ENCODE measurements around the gene P2RY2. TPM values are rescaled to one million over a fixed set of nuclear protein-coding genes. Genes with fewer than 3 reads are reported as not detected.

Gene P2RY2
- polyA plus RNA-seq, 1 of the 3 experiments (the other 2 are of a cell fraction) = 0.12 TPM

DNA sequence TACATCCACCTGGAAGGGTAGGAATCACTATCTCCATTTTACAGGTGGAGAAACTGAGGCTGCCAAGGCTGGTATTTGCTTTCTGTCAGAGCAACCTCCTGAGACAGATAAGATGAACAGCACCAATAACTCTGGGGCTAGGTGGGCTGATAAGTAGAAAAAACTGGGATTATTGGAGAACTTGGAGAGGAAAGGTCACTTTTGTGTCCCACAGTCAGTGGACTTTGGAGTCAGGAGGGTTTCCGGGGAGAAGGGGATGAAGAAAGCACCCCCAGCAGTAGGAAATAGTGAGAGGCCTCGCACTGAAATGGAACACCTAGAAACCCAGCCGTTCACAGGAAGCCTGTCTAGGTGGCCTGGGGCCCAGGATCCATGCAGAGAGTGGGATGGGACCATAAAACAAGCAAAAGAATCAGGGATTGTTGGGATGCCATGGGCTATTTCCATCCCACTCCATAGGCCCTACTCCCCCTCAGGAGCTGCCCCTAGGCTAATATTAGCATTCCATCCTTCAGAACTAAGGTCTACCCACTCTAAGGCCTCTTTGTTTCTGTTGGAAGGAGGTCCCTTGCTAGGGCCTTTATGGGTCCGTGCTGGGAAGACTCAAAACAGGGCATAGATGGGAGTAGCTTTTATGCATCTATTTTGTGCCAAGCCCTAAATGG lies 45.0 kb upstream of the P2RY2 start:
- Histone ChIP-seq H2AFZ (ENCODE audit: low read depth) (no peak overlapping the region), H3K36me3 (replicated peaks in 1 of 2; ENCODE audit: control insufficient read depth in 1 of 2, insufficient read depth in 2 of 2, low read length in 1 of 2) (no peaks in the 10 kb centered on the region), H3K4me3 (ENCODE audit: low read depth in 2 of 2, low read length in 1 of 2) (no peak overlapping the region), H4K20me1 (ENCODE audit: insufficient read depth) (no peaks in the 10 kb centered on the region), H3F3A (replicated peaks; ENCODE audit: insufficient read depth) (no peaks in the 10 kb centered on the region), H3K27me3 (ENCODE audit: insufficient read depth) (no peaks in the 10 kb centered on the region), H3K9me3 (no peaks in the 10 kb centered on the region), H3K9ac (no peak overlapping the region), H3K79me2 (ENCODE audit: insufficient read depth) (no peaks in the 10 kb centered on the region), H3K4me2 (no peak overlapping the region), H3K27ac (ENCODE audit: low read depth in 2 of 2, low read length in 1 of 2) (no peak overlapping the region), H3K9me2 (no peaks in the 10 kb centered on the region), H3K4me1 (ENCODE audit: control insufficient read depth in 1 of 2, insufficient read depth in 2 of 2, low read depth in 1 of 2, low read length in 1 of 2) (peaks cover 5 to 10% of the 10 kb centered on the region in 2 experiments; a peak in 2 of 4 replicates)
- 82% methylated on average over 4 of the region's 4 CpGs for WGBS (ENCODE audit: low lambda C conversion rate)
- no peak for TF ChIP-seq NFIC (IDR thresholded peaks at IDR 0.05; ENCODE audit: borderline replicate concordance)
- TF ChIP-seq, protein P1, sequence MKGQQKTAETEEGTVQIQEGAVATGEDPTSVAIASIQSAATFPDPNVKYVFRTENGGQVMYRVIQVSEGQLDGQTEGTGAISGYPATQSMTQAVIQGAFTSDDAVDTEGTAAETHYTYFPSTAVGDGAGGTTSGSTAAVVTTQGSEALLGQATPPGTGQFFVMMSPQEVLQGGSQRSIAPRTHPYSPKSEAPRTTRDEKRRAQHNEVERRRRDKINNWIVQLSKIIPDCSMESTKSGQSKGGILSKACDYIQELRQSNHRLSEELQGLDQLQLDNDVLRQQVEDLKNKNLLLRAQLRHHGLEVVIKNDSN (IDR thresholded peaks at IDR 0.05; ENCODE audit: borderline replicate concordance, low read depth) = no peak
- ChIA-PET POLR2A (no interaction called here), CTCF (interaction anchor here (0.8 to 1.8 kb wide), 4 partner anchors 13 to 350 kb away, joined by 3 to 9 read pairs (median 4); no protein-coding TSS in a partner anchor)
- no peak for DNase-seq

DNA sequence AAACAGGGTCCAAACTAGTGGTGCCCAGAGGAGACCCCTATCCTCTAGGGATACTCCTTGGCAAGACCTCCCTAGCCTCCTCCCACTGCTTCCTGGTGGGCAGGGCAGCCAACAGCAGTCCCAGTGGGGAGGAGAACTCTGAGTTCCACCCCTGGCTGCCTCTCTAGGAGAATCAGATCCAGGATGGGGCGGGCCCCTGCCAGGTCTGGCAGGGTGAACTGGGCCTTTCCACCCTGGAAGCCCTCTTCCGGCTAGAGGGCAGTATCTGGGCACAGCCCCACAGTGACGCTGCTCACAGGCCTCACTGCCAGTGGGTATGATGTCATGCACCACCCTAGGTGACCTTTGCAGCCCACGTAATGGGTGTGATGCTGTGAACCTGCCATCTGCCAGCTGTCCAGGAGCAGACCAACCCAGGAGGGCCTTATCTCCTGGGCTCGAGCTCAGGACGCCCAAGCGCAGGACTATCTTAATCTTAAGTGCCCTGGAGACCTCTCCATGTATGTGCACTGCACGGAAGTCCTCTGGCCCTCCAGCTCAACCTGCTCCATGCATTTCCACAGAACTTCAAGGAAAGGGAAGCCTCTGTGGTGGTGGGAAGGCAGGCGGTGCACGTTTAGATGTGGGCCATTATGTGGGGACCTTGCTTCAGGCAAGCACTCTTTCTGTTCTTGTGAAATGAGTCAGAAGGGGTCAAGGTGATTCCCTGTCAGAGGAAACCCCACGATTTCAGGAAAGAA lies 44.2 kb upstream of the P2RY2 start:
- no peak overlapping the region for H3K4me2 ChIP-seq
- H3K79me2 ChIP-seq (ENCODE audit: insufficient read depth) = no peaks in the 10 kb centered on the region
- H2AFZ ChIP-seq (ENCODE audit: low read depth) = no peak overlapping the region
- no peaks in the 10 kb centered on the region for H3K36me3 ChIP-seq (replicated peaks in 1 of 2; ENCODE audit: control insufficient read depth in 1 of 2, insufficient read depth in 2 of 2, low read length in 1 of 2)
- TF ChIP-seq TAF1 (IDR thresholded peaks at IDR 0.05; ENCODE audit: borderline replicate concordance, low read depth, low read length) = no peak
- no peak for TF ChIP-seq NRF1 (IDR thresholded peaks at IDR 0.05; ENCODE audit: low read depth, low read length)
- TF ChIP-seq MXI1 (IDR thresholded peaks at IDR 0.05; ENCODE audit: low read depth, low read length) = no peak
- TF ChIP-seq RCOR1 (IDR thresholded peaks at IDR 0.05; ENCODE audit: low read length) = no peak
- TF ChIP-seq, protein P2, sequence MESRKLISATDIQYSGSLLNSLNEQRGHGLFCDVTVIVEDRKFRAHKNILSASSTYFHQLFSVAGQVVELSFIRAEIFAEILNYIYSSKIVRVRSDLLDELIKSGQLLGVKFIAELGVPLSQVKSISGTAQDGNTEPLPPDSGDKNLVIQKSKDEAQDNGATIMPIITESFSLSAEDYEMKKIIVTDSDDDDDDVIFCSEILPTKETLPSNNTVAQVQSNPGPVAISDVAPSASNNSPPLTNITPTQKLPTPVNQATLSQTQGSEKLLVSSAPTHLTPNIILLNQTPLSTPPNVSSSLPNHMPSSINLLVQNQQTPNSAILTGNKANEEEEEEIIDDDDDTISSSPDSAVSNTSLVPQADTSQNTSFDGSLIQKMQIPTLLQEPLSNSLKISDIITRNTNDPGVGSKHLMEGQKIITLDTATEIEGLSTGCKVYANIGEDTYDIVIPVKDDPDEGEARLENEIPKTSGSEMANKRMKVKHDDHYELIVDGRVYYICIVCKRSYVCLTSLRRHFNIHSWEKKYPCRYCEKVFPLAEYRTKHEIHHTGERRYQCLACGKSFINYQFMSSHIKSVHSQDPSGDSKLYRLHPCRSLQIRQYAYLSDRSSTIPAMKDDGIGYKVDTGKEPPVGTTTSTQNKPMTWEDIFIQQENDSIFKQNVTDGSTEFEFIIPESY (IDR thresholded peaks at IDR 0.05; ENCODE audit: borderline replicate concordance, low read depth) = no peak
- TF ChIP-seq FOXM1 (IDR thresholded peaks at IDR 0.05; ENCODE audit: low read depth) = no peak
- no peaks in the 10 kb centered on the region; the same call in 1 of the 2 replicates for H3K27me3 ChIP-seq (ENCODE audit: insufficient read depth)
- no peaks in the 10 kb centered on the region for H3K9me3 ChIP-seq
- DNase-seq = no peak
- 68% methylated on average over 3 of the region's 11 CpGs for WGBS (ENCODE audit: low lambda C conversion rate)
- H3F3A ChIP-seq (replicated peaks; ENCODE audit: insufficient read depth) = no peaks in the 10 kb centered on the region
- no peaks in the 10 kb centered on the region for H4K20me1 ChIP-seq (ENCODE audit: insufficient read depth)
- POLR2A ChIA-PET = no interaction called here
- H3K4me3 ChIP-seq (ENCODE audit: low read depth in 2 of 2, low read length in 1 of 2) = no peak overlapping the region
- CTCF ChIA-PET = interaction anchor here (1.0 to 7.9 kb wide), 3 partner anchors 12 to 342 kb away, joined by 4 to 70 read pairs (median 9); no protein-coding TSS in a partner anchor
- peaks cover 5 to 10% of the 10 kb centered on the region in 2 experiments; a peak in 2 of 4 replicates for H3K4me1 ChIP-seq (ENCODE audit: control insufficient read depth in 1 of 2, insufficient read depth in 2 of 2, low read depth in 1 of 2, low read length in 1 of 2)
- no peaks in the 10 kb centered on the region for H3K9me2 ChIP-seq
- H3K9ac ChIP-seq = no peak overlapping the region
- H3K27ac ChIP-seq (ENCODE audit: low read depth in 2 of 2, low read length in 1 of 2) = no peak overlapping the region
